Activated CD4-positive, alpha-beta T cell treated with anti-CD3 and anti-CD28 coated beads, Interleukin-2, amount 10 ng/mL, durations not matched to agents 24 days and 14 days (primary cell): ENCODE measurements around the gene FAM204A. TPM values are rescaled to one million over a fixed set of nuclear protein-coding genes. Genes with fewer than 3 reads are reported as not detected.

Experiments
- DNase-seq: peaks from one replicate; pipeline ENCODE4 v3.0.0; 2022
- H3K27ac Mint-ChIP-seq: one replicate; pipeline ENCODE4 v1.8.0; 2022; ENCODE audit warnings: mild to moderate bottlenecking, mixed read lengths
- H3K27me3 Mint-ChIP-seq: one replicate; pipeline ENCODE4 v1.8.0; 2022; ENCODE audit warnings: mixed read lengths
- H3K36me3 Mint-ChIP-seq: one replicate; pipeline ENCODE4 v1.8.0; 2022; ENCODE audit warnings: low read depth, mild to moderate bottlenecking, mixed read lengths
- H3K4me1 Mint-ChIP-seq: one replicate; pipeline ENCODE4 v1.8.0; 2021; ENCODE audit warnings: mixed read lengths
- H3K4me3 Mint-ChIP-seq: one replicate; pipeline ENCODE4 v1.8.0; 2022; ENCODE audit warnings: mild to moderate bottlenecking, moderate library complexity, mixed read lengths
- H3K9me3 Mint-ChIP-seq: one replicate; pipeline ENCODE4 v1.8.0; 2021; ENCODE audit warnings: mixed read lengths
- intact Hi-C: fragments of 100-400 bp; cut with micrococcal nuclease; formaldehyde crosslinking; loops from one replicate; pipeline ENCODE4 v1.15.1; 2023
- total RNA-seq: library from RNA; stranded (reverse); gene quantifications from 2 replicates; pipeline ENCODE4 v1.2.3, GENCODE V29; 2022

Gene FAM204A
- total RNA-seq, 1 donor from 2014 or later, result 60.0 TPM

GRCh38 chr10:118343549-118343948 lies 1.4 kb upstream of the FAM204A start:
- no peak overlapping the region for H3K27ac Mint-ChIP-seq
- H3K4me1 Mint-ChIP-seq, result peaks cover 23% of the 10 kb centered on the region
- H3K27me3 Mint-ChIP-seq, result peaks cover 10% of the 10 kb centered on the region
- no peaks in the 10 kb centered on the region for H3K9me3 Mint-ChIP-seq
- no peak overlapping the region for H3K4me3 Mint-ChIP-seq
- intact Hi-C loops, result loop anchor here (5.0 to 10.0 kb wide), 2 partner anchors 691 to 969 kb away; partner anchors contain the start of gene PDZD8
- H3K36me3 Mint-ChIP-seq, result peaks cover 6% of the 10 kb centered on the region
- no peak for DNase-seq

DNA sequence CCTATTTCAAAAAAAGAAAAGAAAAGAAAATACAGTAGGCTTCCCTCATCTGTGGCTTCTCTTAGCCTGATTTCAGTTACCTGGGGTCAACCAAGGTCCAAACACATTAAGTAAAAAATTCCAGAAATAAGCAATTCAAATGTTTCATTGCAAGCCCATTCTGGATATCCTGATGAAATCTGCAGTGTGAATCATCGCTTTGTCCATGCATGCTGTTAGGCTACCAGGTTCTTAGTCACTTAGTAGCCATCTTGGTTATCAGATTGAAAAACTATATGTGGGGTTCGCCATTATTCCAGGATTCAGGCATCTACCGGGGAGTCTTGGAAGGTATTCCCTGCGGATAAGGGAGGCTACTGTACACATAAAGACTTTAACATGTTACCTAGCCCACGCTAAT lies 991 bp upstream of the FAM204A start:
- no peak overlapping the region for H3K4me3 Mint-ChIP-seq
- no peaks in the 10 kb centered on the region for H3K9me3 Mint-ChIP-seq
- peaks cover 26% of the 10 kb centered on the region for H3K4me1 Mint-ChIP-seq
- peaks cover 9% of the 10 kb centered on the region for H3K27me3 Mint-ChIP-seq
- no peak for DNase-seq
- no peak overlapping the region for H3K27ac Mint-ChIP-seq
- intact Hi-C loops, result loop anchor here (5.0 to 10.0 kb wide), 2 partner anchors 691 to 968 kb away; partner anchors contain the start of gene PDZD8
- H3K36me3 Mint-ChIP-seq, result peaks cover 10% of the 10 kb centered on the region

DNA sequence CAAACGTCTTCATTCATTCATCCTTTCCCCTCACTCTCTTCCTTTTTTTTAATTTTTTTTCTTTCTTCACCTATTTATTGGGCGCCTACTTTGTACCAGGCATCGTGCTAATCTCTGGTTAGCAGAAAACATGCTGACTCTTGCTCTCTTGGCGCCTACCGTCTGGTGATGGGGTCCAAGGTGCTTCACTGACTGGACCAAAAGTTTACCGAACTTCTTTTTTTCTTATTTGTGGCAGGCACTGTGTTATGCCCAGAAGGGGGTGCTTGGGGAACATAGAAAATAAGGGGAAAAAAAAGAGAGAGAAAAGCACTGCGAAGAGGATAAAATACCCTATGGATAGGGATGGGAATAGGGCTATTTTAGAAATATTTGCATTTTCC lies 505 bp upstream of the FAM204A start:
- peaks cover 9% of the 10 kb centered on the region for H3K27me3 Mint-ChIP-seq

GRCh38 chr10:118340486-118340885 lies 1.6 kb downstream of the FAM204A start:
- Mint-ChIP-seq H3K36me3 (peaks cover 15% of the 10 kb centered on the region), H3K27ac (no peak overlapping the region), H3K27me3 (peaks cover 2% of the 10 kb centered on the region), H3K4me1 (peaks cover 28% of the 10 kb centered on the region), H3K4me3 (peak overlapping the region; percentile 89), H3K9me3 (no peaks in the 10 kb centered on the region)
- intact Hi-C loops, result loop anchor here (5.0 to 10.0 kb wide), 2 partner anchors 688 to 966 kb away; partner anchors contain the start of gene PDZD8
- peak; percentile 59 for DNase-seq

More for the DNA sequence above, 505 bp upstream of the FAM204A start:
- Mint-ChIP-seq H3K36me3 (peaks cover 10% of the 10 kb centered on the region), H3K27ac (peak overlapping the region; percentile 92), H3K4me1 (peaks cover 28% of the 10 kb centered on the region), H3K4me3 (peak overlapping the region; percentile 89), H3K9me3 (no peaks in the 10 kb centered on the region)
- DNase-seq, result no peak
- intact Hi-C loops, result loop anchor here (1.0 to 10.0 kb wide), 4 partner anchors 296 to 968 kb away; partner anchors contain the start of genes PDZD8 and RAB11FIP2

GRCh38 chr10:118339111-118339510 lies 3.0 kb downstream of the FAM204A start:
- Mint-ChIP-seq H3K36me3 (peaks cover 24% of the 10 kb centered on the region), H3K4me1 (peaks cover 28% of the 10 kb centered on the region), H3K9me3 (no peaks in the 10 kb centered on the region), H3K4me3 (no peak overlapping the region), H3K27me3 (peaks cover under 1% of the 10 kb centered on the region), H3K27ac (no peak overlapping the region)
- no peak for DNase-seq
- intact Hi-C loops, result no loop called here

DNA sequence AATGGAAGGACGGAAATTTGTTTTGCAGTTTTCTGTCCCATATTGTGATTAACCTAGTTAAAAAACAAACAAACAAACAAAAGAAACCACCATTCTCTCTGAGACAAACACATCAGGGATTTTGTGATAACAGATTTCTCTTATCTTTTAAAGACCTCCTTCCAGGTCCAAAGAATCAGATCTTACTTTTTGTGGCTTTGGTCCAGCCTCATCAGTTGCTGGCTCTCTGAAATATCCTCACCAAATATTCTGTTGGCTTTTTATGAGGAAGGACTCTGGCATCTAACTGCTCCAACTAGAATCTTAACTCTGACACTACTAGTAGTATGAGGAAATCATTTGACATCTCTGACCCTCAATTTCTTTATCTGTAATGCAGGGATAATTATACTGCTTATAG lies 4.8 kb downstream of the FAM204A start:
- intact Hi-C loops, result no loop called here
- H3K27ac Mint-ChIP-seq, result no peak overlapping the region
- peaks cover 26% of the 10 kb centered on the region for H3K4me1 Mint-ChIP-seq
- H3K4me3 Mint-ChIP-seq, result no peak overlapping the region
- no peak for DNase-seq
- H3K27me3 Mint-ChIP-seq, result no peaks in the 10 kb centered on the region
- H3K36me3 Mint-ChIP-seq, result peaks cover 33% of the 10 kb centered on the region
- no peaks in the 10 kb centered on the region for H3K9me3 Mint-ChIP-seq

GRCh38 chr10:118333871-118334270 lies 8.3 kb downstream of the FAM204A start:
- intact Hi-C loops, result no loop called here
- DNase-seq, result no peak
- peaks cover 42% of the 10 kb centered on the region for H3K36me3 Mint-ChIP-seq
- H3K4me1 Mint-ChIP-seq, result peaks cover 17% of the 10 kb centered on the region
- H3K9me3 Mint-ChIP-seq, result no peaks in the 10 kb centered on the region
- H3K4me3 Mint-ChIP-seq, result no peak overlapping the region
- no peaks in the 10 kb centered on the region for H3K27me3 Mint-ChIP-seq
- H3K27ac Mint-ChIP-seq, result no peak overlapping the region

DNA sequence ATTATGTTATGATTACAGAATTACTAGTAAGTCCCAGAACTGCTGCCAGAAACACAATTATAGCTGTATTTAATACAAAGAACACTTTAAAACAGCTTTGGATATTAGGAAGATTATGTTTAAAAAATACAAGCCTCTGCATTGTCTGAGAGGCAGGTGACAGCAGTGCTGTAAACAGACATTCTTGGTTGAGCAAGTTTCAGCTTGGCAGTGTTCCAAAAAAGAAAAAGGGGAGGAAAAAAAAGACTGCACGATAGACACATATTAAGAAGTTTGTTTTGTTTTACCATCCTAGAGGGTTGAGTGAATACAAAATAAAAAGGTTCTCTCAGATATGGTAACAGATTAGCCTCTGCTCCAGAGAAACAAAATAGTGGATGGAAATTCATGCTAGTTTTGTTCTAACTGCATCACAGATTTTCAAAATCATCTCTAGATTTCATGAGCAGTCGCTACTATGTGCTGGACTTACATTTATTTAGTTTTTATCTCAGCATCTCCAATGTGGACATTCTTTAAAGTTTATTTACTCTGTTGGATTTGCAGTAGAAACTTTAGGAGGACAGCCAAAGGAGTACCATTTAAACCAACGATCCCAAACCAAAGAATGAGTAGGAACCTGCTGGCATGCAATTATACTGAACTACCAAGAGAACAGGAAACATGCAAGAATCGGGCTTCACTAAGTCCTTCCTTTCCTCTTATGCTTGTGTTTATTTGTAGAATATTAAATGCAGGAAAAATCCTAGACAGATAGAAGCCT lies 9.0 kb downstream of the FAM204A start:
- peaks cover 42% of the 10 kb centered on the region for H3K36me3 Mint-ChIP-seq
- intact Hi-C loops, result no loop called here

DNA sequence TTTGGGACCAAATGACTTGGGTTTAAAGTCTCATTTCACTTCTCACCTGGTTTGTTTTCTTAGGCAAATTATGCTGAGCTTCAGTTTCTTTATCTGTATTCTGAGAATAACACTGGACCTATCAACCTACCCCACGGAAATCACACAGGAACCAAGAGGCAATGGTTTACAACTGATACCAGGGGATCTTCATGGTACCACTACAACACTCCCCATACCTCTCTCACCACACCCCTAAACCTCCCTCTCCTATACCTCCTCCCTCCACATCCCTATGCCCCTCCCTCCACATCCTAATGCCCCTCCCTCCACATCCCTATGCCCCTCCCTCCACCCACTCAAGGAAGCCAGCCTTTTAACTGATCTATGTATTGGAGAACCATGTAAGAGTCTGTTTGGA lies 9.9 kb downstream of the FAM204A start:
- no peak overlapping the region for H3K27ac Mint-ChIP-seq
- H3K27me3 Mint-ChIP-seq, result no peaks in the 10 kb centered on the region
- no peak for DNase-seq
- peaks cover 11% of the 10 kb centered on the region for H3K4me1 Mint-ChIP-seq
- intact Hi-C loops, result no loop called here
- H3K9me3 Mint-ChIP-seq, result no peaks in the 10 kb centered on the region
- no peak overlapping the region for H3K4me3 Mint-ChIP-seq
- peaks cover 47% of the 10 kb centered on the region for H3K36me3 Mint-ChIP-seq

More for the DNA sequence above, 9.0 kb downstream of the FAM204A start:
- H3K4me3 Mint-ChIP-seq, result no peak overlapping the region
- H3K27ac Mint-ChIP-seq, result no peak overlapping the region
- no peaks in the 10 kb centered on the region for H3K9me3 Mint-ChIP-seq
- no peaks in the 10 kb centered on the region for H3K27me3 Mint-ChIP-seq
- peaks cover 13% of the 10 kb centered on the region for H3K4me1 Mint-ChIP-seq
- DNase-seq, result no peak

DNA sequence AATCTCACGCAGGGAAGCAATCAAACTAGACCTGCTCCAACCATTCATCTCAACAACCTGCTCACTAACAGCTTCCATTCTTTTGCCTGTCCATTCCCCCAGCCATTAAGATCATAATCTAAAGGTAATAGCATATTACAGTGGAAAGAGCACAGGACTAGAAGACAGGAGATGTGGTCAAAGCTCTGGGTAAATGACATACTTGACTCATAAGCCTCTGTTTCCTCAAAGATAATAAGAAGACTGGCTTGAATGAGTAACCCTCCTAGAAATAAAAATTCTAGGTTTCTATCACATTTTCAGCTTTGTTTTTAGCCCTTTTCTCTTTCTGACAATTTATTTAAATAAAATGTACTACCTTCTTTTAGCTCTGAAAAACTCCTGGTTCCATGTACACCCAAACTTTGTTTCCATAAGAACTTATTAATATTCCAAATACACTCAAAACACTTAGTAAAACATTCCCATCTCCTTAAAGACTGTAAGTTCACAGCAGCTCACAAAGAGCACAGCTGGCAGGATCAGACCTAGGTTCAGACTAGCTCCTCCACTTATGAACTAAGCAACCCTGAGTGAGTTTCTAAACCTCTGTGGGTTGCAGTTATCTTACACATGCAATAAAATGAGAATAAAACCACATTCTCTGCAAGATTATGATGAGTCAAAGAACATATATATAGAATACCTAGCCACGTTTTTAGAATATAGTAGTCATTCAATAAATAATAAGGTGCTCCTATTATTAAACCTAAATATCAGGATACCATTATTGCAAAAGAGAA lies 11.6 kb downstream of the FAM204A start:
- no peaks in the 10 kb centered on the region for H3K27me3 Mint-ChIP-seq
- H3K36me3 Mint-ChIP-seq, result peaks cover 45% of the 10 kb centered on the region
- intact Hi-C loops, result no loop called here
- H3K27ac Mint-ChIP-seq, result peak overlapping the region; percentile 64
- DNase-seq, result no peak
- H3K4me1 Mint-ChIP-seq, result peaks cover 11% of the 10 kb centered on the region
- H3K9me3 Mint-ChIP-seq, result no peaks in the 10 kb centered on the region
- H3K4me3 Mint-ChIP-seq, result no peak overlapping the region

GRCh38 chr10:118324140-118324539 lies 18.0 kb downstream of the FAM204A start:
- H3K4me3 Mint-ChIP-seq, result no peak overlapping the region
- H3K27ac Mint-ChIP-seq, result no peak overlapping the region
- no peaks in the 10 kb centered on the region for H3K9me3 Mint-ChIP-seq
- DNase-seq, result no peak
- H3K27me3 Mint-ChIP-seq, result no peaks in the 10 kb centered on the region
- no peaks in the 10 kb centered on the region for H3K4me1 Mint-ChIP-seq
- peaks cover 48% of the 10 kb centered on the region for H3K36me3 Mint-ChIP-seq
- intact Hi-C loops, result no loop called here

DNA sequence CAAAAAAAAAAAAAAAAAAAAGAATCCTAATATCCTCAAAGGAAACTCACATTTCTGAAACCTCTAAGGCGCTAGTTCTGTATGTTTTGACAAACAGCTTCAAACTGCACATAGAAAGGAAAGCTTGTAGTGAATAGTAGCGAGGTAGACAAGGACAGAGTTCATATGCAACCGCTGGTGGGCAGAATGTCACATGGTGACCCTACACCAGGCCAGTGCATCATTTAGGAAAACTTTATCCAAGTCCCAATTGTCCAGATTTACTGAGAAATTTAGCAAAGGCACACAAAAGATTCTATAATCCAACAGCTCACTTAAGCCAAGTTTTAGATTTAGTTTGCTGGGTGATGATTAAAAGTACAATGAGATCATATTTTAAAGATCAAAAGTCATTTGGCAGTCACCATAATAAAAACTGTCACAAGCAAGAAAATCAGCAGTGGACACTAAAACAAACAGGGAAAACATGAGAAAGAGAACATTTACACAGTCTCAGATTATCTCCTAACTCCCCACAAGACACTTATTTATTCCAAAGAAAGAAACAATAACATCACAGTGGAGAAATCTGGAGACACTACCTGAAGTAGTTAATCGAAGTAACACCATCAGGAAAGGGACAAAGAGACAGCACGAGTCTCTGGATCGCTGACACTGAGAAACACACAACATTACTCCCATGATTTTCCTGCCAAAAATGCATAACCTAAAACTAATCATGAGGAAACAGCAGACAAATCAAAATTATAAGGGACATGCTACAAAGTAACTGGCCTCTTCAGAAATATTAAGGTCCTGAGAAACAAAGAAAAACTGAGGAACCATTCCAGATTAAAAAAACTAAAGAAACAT lies 20.2 kb downstream of the FAM204A start:
- Mint-ChIP-seq H3K27me3 (no peaks in the 10 kb centered on the region), H3K36me3 (peaks cover 39% of the 10 kb centered on the region), H3K27ac (no peak overlapping the region), H3K4me1 (no peaks in the 10 kb centered on the region), H3K9me3 (no peaks in the 10 kb centered on the region), H3K4me3 (no peak overlapping the region)
- DNase-seq, result no peak
- intact Hi-C loops, result no loop called here

- peaks cover 21% of the 10 kb centered on the region for H3K36me3 Mint-ChIP-seq
- H3K27me3 Mint-ChIP-seq, result no peaks in the 10 kb centered on the region
- DNase-seq, result no peak
- no peak overlapping the region for H3K4me3 Mint-ChIP-seq
- H3K4me1 Mint-ChIP-seq, result no peaks in the 10 kb centered on the region
- H3K9me3 Mint-ChIP-seq, result no peaks in the 10 kb centered on the region
- no peak overlapping the region for H3K27ac Mint-ChIP-seq
- intact Hi-C loops, result no loop called here
Measured at GRCh38 chr10:118315629-118316028, 26.5 kb downstream of the FAM204A start.
